Activated CD8-positive, alpha-beta memory T cell treated with anti-CD3 and anti-CD28 coated beads, Interleukin-2, amount 50 U/mL, for 4 hours (primary cell): ENCODE data around the gene DCP1B.
A peak's percentile ranks its signal among the peaks of the same experiment; 100 is the strongest.

ENCODE experiments used
- DNase-seq: peaks from one replicate; pipeline ENCODE4 v3.0.0-alpha.2; 2020

DCP1B gene

GRCh38 chr12:2004113-2004929, at the start of gene DCP1B:
DCP1B (minus strand) TSS chr12:2004457; CDS start chr12:2004431, 26 bp downstream.
- peak; percentile 93 for DNase-seq

- no peak for DNase-seq
Observed at GRCh38 chr12:2053691-2054090, 49.4 kb upstream of the DCP1B start.

GRCh38 chr12:2052826-2053678, 48.8 kb upstream of the DCP1B start, which contains the start of gene CACNA1C:
CACNA1C (plus strand) TSS chr12:2052987; CDS start chr12:2053563, 576 bp downstream.
- no peak for DNase-seq

GRCh38 chr12:2051700-2052621, 47.7 kb upstream of the DCP1B start:
- DNase-seq: no peak

GRCh38 chr12:2049604-2050540, 45.6 kb upstream of the DCP1B start:
- DNase-seq: no peak

- no peak for DNase-seq
Observed at GRCh38 chr12:2047752-2048151, 43.5 kb upstream of the DCP1B start.

- no peak for DNase-seq
Observed at GRCh38 chr12:2046957-2047356, 42.7 kb upstream of the DCP1B start.

- no peak for DNase-seq
Observed at GRCh38 chr12:2044165-2044564, 39.9 kb upstream of the DCP1B start.

GRCh38 chr12:2043054-2043453, 38.8 kb upstream of the DCP1B start:
- DNase-seq: no peak

- no peak for DNase-seq
Observed at GRCh38 chr12:2039034-2039433, 34.8 kb upstream of the DCP1B start.

GRCh38 chr12:2035431-2036055, 31.3 kb upstream of the DCP1B start:
- DNase-seq: no peak

GRCh38 chr12:2034633-2035430, 30.6 kb upstream of the DCP1B start:
- peak; percentile 90 for DNase-seq

GRCh38 chr12:2032506-2032905, 28.2 kb upstream of the DCP1B start:
- DNase-seq: no peak

- no peak for DNase-seq
Observed at GRCh38 chr12:2029851-2030250, 25.6 kb upstream of the DCP1B start.

- DNase-seq: no peak
Observed at GRCh38 chr12:2027351-2027750, 23.1 kb upstream of the DCP1B start.

GRCh38 chr12:2023365-2023764, 19.1 kb upstream of the DCP1B start:
- DNase-seq: no peak

GRCh38 chr12:2020511-2020910, 16.3 kb upstream of the DCP1B start:
- no peak for DNase-seq

GRCh38 chr12:2019126-2019525, 14.9 kb upstream of the DCP1B start:
- no peak for DNase-seq

GRCh38 chr12:2018391-2018790, 14.1 kb upstream of the DCP1B start:
- DNase-seq: no peak
